Mesothelial cell of epicardium (in vitro differentiated cells): Measurements from ENCODE around the gene VCX3B. TPM values are rescaled to one million over a fixed set of nuclear protein-coding genes. Genes with fewer than 3 reads are reported as not detected.
"Not testable (repeated sequence)": the region's sequence is repeated elsewhere in the genome, so short reads cannot be mapped to it uniquely, and the experiment has no call there.

ENCODE experiments used
- DNase-seq, 2 experiments: peaks; one replicate each; pipeline ENCODE4 v3.0.0; 2021; ENCODE audit warnings: low spot score in 2 of 2; ENCODE audit not compliant: unreplicated experiment in 2 of 2
- H3K27ac Mint-ChIP-seq: 2 replicates; pipeline ENCODE4 v1.8.0; 2021; ENCODE audit warnings: mixed read lengths
- H3K27me3 Mint-ChIP-seq: 2 replicates; pipeline ENCODE4 v1.8.0; 2021; ENCODE audit warnings: low read depth, mixed read lengths
- H3K36me3 Mint-ChIP-seq: 2 replicates; pipeline ENCODE4 v1.8.0; 2021; ENCODE audit warnings: mixed read lengths
- H3K4me1 Mint-ChIP-seq: 2 replicates; pipeline ENCODE4 v1.8.0; 2021; ENCODE audit warnings: mixed read lengths
- H3K4me3 Mint-ChIP-seq: 2 replicates; pipeline ENCODE4 v1.8.0; 2021; ENCODE audit warnings: mild to moderate bottlenecking, moderate library complexity, mixed read lengths
- H3K9me3 Mint-ChIP-seq: 2 replicates; pipeline ENCODE4 v1.8.0; 2021; ENCODE audit warnings: mixed read lengths
- CTCF ChIP-seq: fragments of 200-600 bp; sonication (generic); IDR thresholded peaks from one replicate; pipeline ENCODE4 v1.5.0; 2021; ENCODE audit warnings: antibody characterized with exemption; ENCODE audit not compliant: unreplicated experiment
- total RNA-seq: library from RNA; stranded (reverse); gene quantifications from 3 replicates; pipeline ENCODE4 v1.2.1, GENCODE V29; 2021

The VCX3B gene
- total RNA-seq, 1 donor from 2014 or later: not detected

DNA sequence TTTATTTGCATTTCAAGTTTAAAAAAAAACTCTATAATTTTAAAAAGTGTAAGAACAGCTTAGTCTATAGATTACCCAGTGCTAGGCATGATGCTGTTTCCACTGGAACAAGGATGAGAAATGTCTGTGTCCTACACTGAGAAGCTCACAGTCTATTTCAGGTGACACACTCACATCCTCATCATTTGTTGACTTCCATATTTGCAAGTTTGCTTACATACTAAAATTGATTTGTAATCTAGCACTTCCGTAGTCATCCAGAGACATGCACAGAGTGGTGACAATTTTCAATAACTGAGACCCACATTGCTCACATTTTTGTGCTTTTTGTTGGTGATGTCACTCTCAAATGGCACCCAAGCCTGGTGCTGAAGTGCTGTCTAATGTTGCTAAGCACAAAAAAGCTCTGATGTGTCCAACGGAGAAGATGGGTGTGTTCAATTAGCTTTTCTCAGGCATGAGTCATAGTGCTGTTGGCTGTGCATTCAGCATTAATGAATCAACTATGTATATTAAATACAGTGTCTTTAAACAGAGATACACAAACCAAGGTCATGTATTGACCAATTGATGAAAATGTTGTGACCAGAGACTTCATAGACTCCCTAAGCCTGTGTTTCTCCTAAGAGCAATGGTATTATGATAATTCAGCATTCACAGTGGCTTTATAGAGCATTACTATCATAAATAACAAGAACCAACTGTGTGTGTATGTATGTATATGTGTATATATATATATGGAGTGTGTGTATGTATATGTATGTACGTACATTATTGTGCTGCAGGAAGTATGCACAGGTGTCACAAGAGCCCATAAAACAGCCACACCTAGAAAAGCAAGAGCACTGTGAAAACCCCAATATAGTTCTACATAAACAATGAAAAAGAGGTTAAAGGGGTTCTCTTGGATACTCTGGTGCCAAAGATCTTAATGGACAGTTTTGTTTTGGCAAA is 31.2 kb upstream of the VCX3B start:
- DNase-seq: no peak
- no peak for TF ChIP-seq CTCF
- Mint-ChIP-seq H3K27me3 (no peaks in the 10 kb centered on the region), H3K36me3 (no peaks in the 10 kb centered on the region), H3K9me3 (peaks cover 8% of the 10 kb centered on the region), H3K27ac (no peak overlapping the region), H3K4me1 (no peaks in the 10 kb centered on the region), H3K4me3 (no peak overlapping the region)

GRCh38 chrX:8447368-8447767 is 17.3 kb upstream of the VCX3B start:
- Mint-ChIP-seq H3K9me3 (no peaks in the 10 kb centered on the region), H3K4me3 (no peak overlapping the region), H3K36me3 (no peaks in the 10 kb centered on the region), H3K4me1 (no peaks in the 10 kb centered on the region), H3K27me3 (no peaks in the 10 kb centered on the region), H3K27ac (no peak overlapping the region)
- no peak for DNase-seq
- TF ChIP-seq CTCF: no peak

DNA sequence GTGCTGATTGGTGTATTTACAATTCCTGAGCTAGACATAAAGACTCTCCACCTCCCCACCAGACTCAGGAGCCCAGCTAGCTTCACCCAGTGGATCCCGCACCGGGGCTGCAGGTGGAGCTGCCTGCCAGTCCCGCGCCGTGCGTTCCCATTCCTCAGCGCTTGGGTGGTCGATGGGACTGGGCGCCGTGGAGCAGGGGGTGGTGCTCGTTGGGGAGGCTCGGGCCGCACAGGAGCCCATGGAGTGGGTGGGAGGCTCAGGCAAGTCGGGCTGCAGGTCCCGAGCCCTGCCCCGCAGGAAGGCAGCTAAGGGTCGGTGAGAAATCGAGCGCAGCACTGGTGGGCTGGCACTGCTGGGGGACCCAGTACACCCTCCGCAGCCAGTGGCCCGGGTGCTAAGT is 12.3 kb upstream of the VCX3B start:
- not testable (repeated sequence) for H3K9me3 Mint-ChIP-seq, H3K4me3 Mint-ChIP-seq, H3K27ac Mint-ChIP-seq, H3K36me3 Mint-ChIP-seq, H3K4me1 Mint-ChIP-seq, H3K27me3 Mint-ChIP-seq, DNase-seq

DNA sequence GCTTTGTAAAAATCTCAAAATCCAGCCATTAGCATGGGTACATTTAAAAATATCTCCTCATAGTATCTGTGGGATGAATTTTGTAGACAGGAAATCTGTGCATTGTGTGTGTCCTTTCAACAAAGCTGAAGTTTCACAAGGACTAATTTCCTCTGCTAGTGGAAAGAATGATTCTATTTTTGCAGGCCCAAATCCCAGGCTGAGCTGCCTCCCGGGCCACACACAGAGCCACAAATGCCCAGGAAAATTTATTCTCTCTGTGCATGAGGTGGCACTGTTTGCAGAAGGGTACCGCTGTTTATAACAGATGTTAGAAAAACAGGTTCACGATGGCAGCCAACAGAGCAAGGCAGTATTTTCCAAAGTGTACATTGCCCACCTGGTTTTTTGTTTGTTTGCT is 11.0 kb upstream of the VCX3B start:
- no peak overlapping the region for H3K4me3 Mint-ChIP-seq
- no peak overlapping the region for H3K27ac Mint-ChIP-seq
- no peak for DNase-seq
- no peak for TF ChIP-seq CTCF
- peaks cover 5% of the 10 kb centered on the region for H3K9me3 Mint-ChIP-seq
- H3K27me3 Mint-ChIP-seq: peaks cover 2% of the 10 kb centered on the region
- H3K4me1 Mint-ChIP-seq: no peaks in the 10 kb centered on the region
- H3K36me3 Mint-ChIP-seq: no peaks in the 10 kb centered on the region

GRCh38 chrX:8455557-8455956 is 9.1 kb upstream of the VCX3B start:
- no peak overlapping the region for H3K27ac Mint-ChIP-seq
- no peak for TF ChIP-seq CTCF
- no peaks in the 10 kb centered on the region for H3K36me3 Mint-ChIP-seq
- no peak for DNase-seq
- no peak overlapping the region for H3K4me3 Mint-ChIP-seq
- peaks cover 12% of the 10 kb centered on the region for H3K9me3 Mint-ChIP-seq
- no peaks in the 10 kb centered on the region for H3K4me1 Mint-ChIP-seq
- peaks cover 2% of the 10 kb centered on the region for H3K27me3 Mint-ChIP-seq

DNA sequence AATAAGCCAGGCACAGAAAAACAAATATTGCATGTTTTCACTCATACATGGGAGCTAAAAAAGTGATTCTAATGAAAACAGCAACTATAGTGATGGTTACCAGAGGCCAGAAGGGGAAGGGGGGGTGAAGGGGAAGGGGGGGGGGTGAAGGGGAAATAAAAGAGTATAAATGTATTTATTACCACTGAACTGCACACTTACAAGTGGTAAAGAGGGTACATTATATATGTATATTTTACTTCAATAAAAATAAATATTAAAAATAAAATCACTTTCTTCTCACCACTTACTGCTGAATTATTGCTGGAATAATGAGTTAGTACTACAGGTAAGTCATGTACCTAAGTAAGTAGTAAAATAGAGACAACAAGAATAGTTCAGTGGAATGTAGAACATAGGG is 2.1 kb upstream of the VCX3B start:
- Mint-ChIP-seq H3K27ac (no peak overlapping the region), H3K36me3 (no peaks in the 10 kb centered on the region), H3K4me3 (no peak overlapping the region), H3K9me3 (peaks cover 24% of the 10 kb centered on the region), H3K27me3 (no peaks in the 10 kb centered on the region), H3K4me1 (no peaks in the 10 kb centered on the region)
- no peak for DNase-seq
- no peak for TF ChIP-seq CTCF
